OCI-LY7 (cell line): ENCODE data around the gene SPATA6L.

Source experiments
- EZH2phosphoT487 ChIP-seq: fragments of 200-600 bp; sonication (generic); IDR thresholded peaks from 2 replicates; pipeline ENCODE4 v1.6.1; 2018; ENCODE audit warnings: low read depth, borderline replicate concordance, mild to moderate bottlenecking, mixed run types, antibody characterized with exemption, low read length, moderate library complexity, mixed read lengths
- TF ChIP-seq, protein P1 (sequence below): fragments of 200-600 bp; sonication (generic); conservative IDR thresholded peaks from 2 replicates; pipeline ENCODE4 v1.5.1; 2014; ENCODE audit warnings: mild to moderate bottlenecking, antibody characterized with exemption, low read length, moderate library complexity, mixed read lengths

DNA sequence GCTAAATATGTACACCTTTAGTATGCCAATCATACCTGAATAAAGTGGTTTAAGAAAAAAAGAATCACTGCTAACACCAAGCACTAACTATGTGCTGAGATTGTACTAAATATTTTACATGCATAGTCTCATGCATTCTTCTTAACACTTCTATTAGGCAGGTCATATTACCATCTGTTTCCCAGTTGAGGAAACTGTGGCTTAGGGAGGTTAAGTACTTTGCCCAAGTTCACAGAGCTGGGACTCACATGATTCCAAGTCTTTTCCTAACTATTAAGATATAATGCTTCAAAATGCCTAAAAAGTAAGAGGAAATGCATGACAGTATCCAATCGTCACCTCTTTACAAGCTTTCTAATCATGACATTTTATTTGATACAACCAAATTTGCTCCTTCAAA, 73.4 kb downstream of the SPATA6L start:
- TF ChIP-seq, protein P1, sequence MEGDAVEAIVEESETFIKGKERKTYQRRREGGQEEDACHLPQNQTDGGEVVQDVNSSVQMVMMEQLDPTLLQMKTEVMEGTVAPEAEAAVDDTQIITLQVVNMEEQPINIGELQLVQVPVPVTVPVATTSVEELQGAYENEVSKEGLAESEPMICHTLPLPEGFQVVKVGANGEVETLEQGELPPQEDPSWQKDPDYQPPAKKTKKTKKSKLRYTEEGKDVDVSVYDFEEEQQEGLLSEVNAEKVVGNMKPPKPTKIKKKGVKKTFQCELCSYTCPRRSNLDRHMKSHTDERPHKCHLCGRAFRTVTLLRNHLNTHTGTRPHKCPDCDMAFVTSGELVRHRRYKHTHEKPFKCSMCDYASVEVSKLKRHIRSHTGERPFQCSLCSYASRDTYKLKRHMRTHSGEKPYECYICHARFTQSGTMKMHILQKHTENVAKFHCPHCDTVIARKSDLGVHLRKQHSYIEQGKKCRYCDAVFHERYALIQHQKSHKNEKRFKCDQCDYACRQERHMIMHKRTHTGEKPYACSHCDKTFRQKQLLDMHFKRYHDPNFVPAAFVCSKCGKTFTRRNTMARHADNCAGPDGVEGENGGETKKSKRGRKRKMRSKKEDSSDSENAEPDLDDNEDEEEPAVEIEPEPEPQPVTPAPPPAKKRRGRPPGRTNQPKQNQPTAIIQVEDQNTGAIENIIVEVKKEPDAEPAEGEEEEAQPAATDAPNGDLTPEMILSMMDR: no peak
- TF ChIP-seq EZH2phosphoT487: no peak
